H1 (cell line): Measurements from ENCODE around the gene MRPL17. TPM values are rescaled to one million over a fixed set of nuclear protein-coding genes. Genes with fewer than 3 reads are reported as not detected.

Source experiments
- CTCF ChIA-PET: fragments of 300-600 bp; sonication (Branson Sonifier 250); formaldehyde crosslinking; loops from one replicate; lab custom pipeline; 2021; ENCODE audit not compliant: partially characterized antibody; lab: Charles Lee
- POLR2A ChIA-PET: fragments of 300-600 bp; sonication (Branson Sonifier 250); formaldehyde crosslinking; loops from one replicate; lab custom pipeline; 2021; ENCODE audit warnings: inconsistent platforms; ENCODE audit not compliant: partially characterized antibody; lab: Charles Lee
- DNase-seq, 2 experiments: peaks; one replicate each; pipeline versions ENCODE4 v3.0.0 to v3.0.0-alpha.2; 2010 to 2022; ENCODE audit warnings: low spot score in 2 of 2, low read depth in 1 of 2, mixed read lengths in 1 of 2
- FAIRE-seq: peaks from 2 replicates; lab custom pipeline; 2011; peaks lifted over from hg19 to GRCh38; lab: Jason Lieb, UNC
- H2AFZ ChIP-seq: 2 replicates; pipeline ENCODE4 v1.8.1; 2012; ENCODE audit warnings: low read length, inconsistent platforms
- H2AK5ac ChIP-seq: 2 replicates; pipeline ENCODE4 v1.6.1; 2013; ENCODE audit warnings: low read depth, low read length
- H2BK120ac ChIP-seq: replicated peaks from 2 replicates; pipeline ENCODE3; 2013; ENCODE audit warnings: low read depth, low read length, inconsistent platforms
- H2BK12ac ChIP-seq: 2 replicates; pipeline ENCODE4 v1.6.1; 2013; ENCODE audit warnings: low read depth, low read length
- H2BK15ac ChIP-seq: 2 replicates; pipeline ENCODE4 v1.6.1; 2013; ENCODE audit warnings: low read length
- H2BK20ac ChIP-seq: 2 replicates; pipeline ENCODE4 v1.6.1; 2013; ENCODE audit warnings: low read length
- H2BK5ac ChIP-seq: 2 replicates; pipeline ENCODE4 v1.6.1; 2013; ENCODE audit warnings: low read depth, low read length
- H3K14ac ChIP-seq: 2 replicates; pipeline ENCODE4 v1.6.1; 2013; ENCODE audit warnings: inconsistent platforms; ENCODE audit not compliant: insufficient read length
- H3K18ac ChIP-seq: 2 replicates; pipeline ENCODE4 v1.6.1; 2013; ENCODE audit warnings: low read length; ENCODE audit errors: extremely low read depth
- H3K23ac ChIP-seq: 2 replicates; pipeline ENCODE4 v1.6.1; 2013; ENCODE audit warnings: inconsistent platforms; ENCODE audit not compliant: insufficient read length
- H3K23me2 ChIP-seq: 2 replicates; pipeline ENCODE4 v1.6.1; 2013; ENCODE audit warnings: low read depth, low read length
- H3K27ac ChIP-seq: 2 replicates; pipeline ENCODE4 v1.6.1; 2011; ENCODE audit warnings: low read depth, low read length, inconsistent platforms
- H3K27me3 ChIP-seq, 4 experiments: replicated peaks in 1 of 4; 1 replicate in 1 of 4; 2 replicates in 3 of 4; pipeline versions ENCODE4 v1.6.1 to v1.8.1; 2011 to 2013; ENCODE audit warnings: low read length in 3 of 4, mild to moderate bottlenecking in 3 of 4, inconsistent platforms in 2 of 4, mixed read lengths in 2 of 4, moderate library complexity in 1 of 4; ENCODE audit not compliant: control insufficient read depth in 3 of 4, insufficient read depth in 3 of 4; ENCODE audit errors: extremely low read depth in 1 of 4
- H3K36me3 ChIP-seq, 4 experiments: 2 replicates each; pipeline versions ENCODE4 v1.6.1 to v1.8.1; 2011 to 2013; ENCODE audit warnings: mild to moderate bottlenecking in 4 of 4, low read length in 3 of 4, moderate library complexity in 2 of 4, control low read depth in 1 of 4, inconsistent platforms in 1 of 4; ENCODE audit not compliant: insufficient read depth in 4 of 4, control insufficient read depth in 2 of 4
- H3K4ac ChIP-seq: replicated peaks from 2 replicates; pipeline ENCODE3; 2013; ENCODE audit warnings: low read length, low read depth, mixed read lengths, inconsistent platforms; ENCODE audit not compliant: insufficient read length
- H3K4me1 ChIP-seq, 4 experiments: replicated peaks in 1 of 4; 1 replicate in 1 of 4; 2 replicates in 3 of 4; pipeline versions ENCODE4 v1.6.1 to v1.8.1; 2011 to 2013; ENCODE audit warnings: low read length in 3 of 4, inconsistent platforms in 2 of 4, mixed read lengths in 1 of 4; ENCODE audit not compliant: insufficient read depth in 4 of 4, control insufficient read depth in 3 of 4
- H3K4me2 ChIP-seq, 2 experiments: 2 replicates each; pipeline versions ENCODE4 v1.6.1 to v1.8.1; 2011 to 2013; ENCODE audit warnings: low read depth in 2 of 2, low read length in 2 of 2, control low read depth in 1 of 2, inconsistent platforms in 1 of 2, mild to moderate bottlenecking in 1 of 2; ENCODE audit not compliant: insufficient read depth in 1 of 2
- H3K4me3 ChIP-seq, 4 experiments: fragments of 200-600, 300-600 bp in 1 of 4; sonication (generic), shearing (Covaris generic), sonication (Bioruptor Twin) in 1 of 4; 2 replicates each; pipeline versions ENCODE4 v1.5.1 to v1.8.1; 2011 to 2016; ENCODE audit warnings: low read length in 4 of 4, low read depth in 3 of 4, control low read depth in 2 of 4, inconsistent platforms in 2 of 4, mild to moderate bottlenecking in 2 of 4, mixed read lengths in 1 of 4, moderate library complexity in 1 of 4; ENCODE audit not compliant: insufficient read depth in 2 of 4; ENCODE audit errors: extremely low read depth in 1 of 4
- H3K56ac ChIP-seq: replicated peaks from 2 replicates; pipeline ENCODE3; 2013; ENCODE audit warnings: low read depth, mild to moderate bottlenecking, mixed read lengths, low read length, inconsistent platforms; ENCODE audit not compliant: insufficient read length
- H3K79me1 ChIP-seq: 2 replicates; pipeline ENCODE4 v1.6.1; 2013; ENCODE audit warnings: low read depth, low read length, control low read depth
- H3K79me2 ChIP-seq, 2 experiments: 2 replicates each; pipeline versions ENCODE4 v1.6.1 to v1.8.1; 2012 to 2013; ENCODE audit warnings: low read length in 2 of 2, mild to moderate bottlenecking in 2 of 2, inconsistent platforms in 1 of 2; ENCODE audit not compliant: insufficient read depth in 2 of 2, control insufficient read depth in 1 of 2
- H3K9ac ChIP-seq, 4 experiments: replicated peaks in 1 of 4; 1 replicate in 1 of 4; 2 replicates in 3 of 4; pipeline versions ENCODE4 v1.6.1 to v1.8.1; 2011 to 2013; ENCODE audit warnings: low read depth in 3 of 4, low read length in 3 of 4, control low read depth in 2 of 4, mild to moderate bottlenecking in 2 of 4, moderate library complexity in 2 of 4, inconsistent platforms in 1 of 4; ENCODE audit errors: extremely low read depth in 1 of 4
- H3K9me3 ChIP-seq, 2 experiments: 2 replicates each; pipeline versions ENCODE4 v1.6.1 to v1.8.1; 2012 to 2013; ENCODE audit warnings: mild to moderate bottlenecking in 2 of 2, moderate library complexity in 2 of 2, control low read depth in 1 of 2, inconsistent platforms in 1 of 2, low read depth in 1 of 2, low read length in 1 of 2, mixed read lengths in 1 of 2; ENCODE audit not compliant: insufficient read depth in 2 of 2
- H4K20me1 ChIP-seq, 2 experiments: replicated peaks in 1 of 2; 2 replicates each; pipeline versions ENCODE3 to v1.8.1; 2011 to 2013; ENCODE audit warnings: inconsistent platforms in 2 of 2, low read length in 2 of 2, mild to moderate bottlenecking in 1 of 2; ENCODE audit not compliant: insufficient read depth in 2 of 2, control insufficient read depth in 1 of 2
- H4K5ac ChIP-seq: 2 replicates; pipeline ENCODE4 v1.6.1; 2013; ENCODE audit warnings: low read length, low read depth, mixed read lengths, inconsistent platforms; ENCODE audit not compliant: insufficient read length
- H4K8ac ChIP-seq: 2 replicates; pipeline ENCODE4 v1.8.0; 2013; ENCODE audit warnings: mild to moderate bottlenecking, moderate library complexity, low read length, inconsistent platforms; ENCODE audit not compliant: insufficient read depth; ENCODE audit errors: extremely low read depth
- H4K91ac ChIP-seq: replicated peaks from 2 replicates; pipeline ENCODE3; 2013; ENCODE audit warnings: low read length, mixed read lengths, inconsistent platforms; ENCODE audit not compliant: insufficient read length
- CBX5 ChIP-seq: fragments of 300-800, 300-1000 bp; sonication (generic); IDR thresholded peaks from 2 replicates; pipeline ENCODE4 v1.7.1; 2016; ENCODE audit warnings: antibody characterized with exemption, low read length, low read depth
- CTCF ChIP-seq, 3 experiments: IDR thresholded peaks; 1 replicate in 2 of 3; 2 replicates in 1 of 3; pipeline versions ENCODE4 v1.5.1 to v1.6.1; 2011; ENCODE audit warnings: low read length in 3 of 3, mild to moderate bottlenecking in 3 of 3, inconsistent platforms in 2 of 3, low read depth in 1 of 3, moderate library complexity in 1 of 3; ENCODE audit not compliant: insufficient read depth in 1 of 3; ENCODE audit errors: control extremely low read depth in 1 of 3
- E2F6 ChIP-seq: IDR thresholded peaks from 2 replicates; pipeline ENCODE4 v1.6.1; 2012; ENCODE audit warnings: inconsistent platforms
- EZH2 ChIP-seq: fragments of 200-600 bp; sonication (generic); IDR thresholded peaks from 2 replicates; pipeline ENCODE4 v1.7.1; 2012; ENCODE audit warnings: low read depth, mild to moderate bottlenecking, moderate library complexity, low read length, inconsistent platforms; ENCODE audit not compliant: severe bottlenecking
- GABPA ChIP-seq: IDR thresholded peaks from 2 replicates; pipeline ENCODE4 v1.6.1; 2011; ENCODE audit warnings: mild to moderate bottlenecking, low read length, moderate library complexity, borderline replicate concordance; ENCODE audit not compliant: insufficient read depth
- POLR2AphosphoS5 ChIP-seq: IDR thresholded peaks from 2 replicates; pipeline ENCODE4 v1.6.1; 2011; ENCODE audit warnings: low read depth, low read length
- RBBP5 ChIP-seq: IDR thresholded peaks from 2 replicates; pipeline ENCODE4 v1.7.1; 2012; ENCODE audit warnings: low read depth, mild to moderate bottlenecking, inconsistent platforms, low read length, moderate library complexity, borderline replicate concordance
- ZNF274 ChIP-seq: IDR thresholded peaks from 2 replicates; pipeline ENCODE4 v1.7.0; 2012; ENCODE audit warnings: low read length, borderline replicate concordance; ENCODE audit errors: extremely low read depth
- WGBS, 2 experiments: shearing (Covaris generic) in 1 of 2; methylation state at CpG; one replicate each; pipeline versions ENCODE4 v1.1.6 to v1.1.7; 2013 to 2015; ENCODE audit warnings: low lambda C conversion rate in 2 of 2, mixed read lengths in 2 of 2, inconsistent platforms in 1 of 2, low coverage in 1 of 2, missing lambda C conversion rate in 1 of 2; ENCODE audit not compliant: insufficient replicate concordance in 2 of 2, insufficient coverage in 1 of 2, insufficient read length in 1 of 2; ENCODE audit errors: extremely low coverage in 1 of 2, missing lambda C conversion rate in 1 of 2; 5-methylcytosine and 5-hydroxymethylcytosine counted together
- polyA plus RNA-seq, 7 experiments: library from polyadenylated mRNA; depleted of rRNA in 3 of 7; stranded (reverse) in 5 of 7; unstranded in 2 of 7; fragments of >200 nt in 5 of 7; fragments of 200-250 nt in 2 of 7; gene quantifications; 1 replicate in 5 of 7; 2 replicates in 1 of 7; 4 replicates in 1 of 7; pipeline versions ENCODE4 v1.2.1 to v1.2.3, GENCODE V29; 2011 to 2013; ENCODE audit warnings: missing spikeins in 2 of 7, mixed read lengths in 2 of 7
- total RNA-seq: library from RNA; stranded (reverse); fragmentation: NEBNext Ultra II Directional; extraction: Animal tissue kit (Norgen Biotek cat#: 25700); gene quantifications from 2 replicates; pipeline ENCODE4 v1.2.1, GENCODE V29; 2021

Gene MRPL17
- total and polyA plus RNA-seq, 2 of the 8 experiments (the other 6 are each of a cell fraction or from before 2014, with no cell fraction given): 55.7 to 70.5 TPM

- H4K91ac ChIP-seq: no peak overlapping the region
- H3K79me1 ChIP-seq: no peaks in the 10 kb centered on the region
- no peak overlapping the region for H3K4me3 ChIP-seq
- no peak overlapping the region for H2BK20ac ChIP-seq
- H3K23ac ChIP-seq: no peak overlapping the region
- no peaks in the 10 kb centered on the region for H3K79me2 ChIP-seq
- no peak overlapping the region for H3K18ac ChIP-seq
- H3K14ac ChIP-seq: no peak overlapping the region
- H4K20me1 ChIP-seq: peaks cover 1 to 7% of the 10 kb centered on the region in 2 experiments
- no peak overlapping the region for H2BK12ac ChIP-seq
- ChIA-PET CTCF (interaction anchor here (0.6 to 1.7 kb wide), 4 partner anchors 16 to 66 kb away, joined by 3 to 7 read pairs (median 5); partner anchors contain the start of gene TPP1), POLR2A (interaction anchor here (0.6 to 1.3 kb wide), 5 partner anchors 12 to 253 kb away, joined by 3 to 5 read pairs (median 3); partner anchors contain the start of genes MRPL17 and TAF10)
- peaks cover 5% of the 10 kb centered on the region for H3K23me2 ChIP-seq
- no peak overlapping the region for H3K9ac ChIP-seq
- no peak overlapping the region for H2AFZ ChIP-seq
- H2AK5ac ChIP-seq: no peak overlapping the region
- WGBS, 2 experiments: 84% methylated on average over 10 of the region's 10 CpGs; no CpG with 5 or more reads in 1 of the 2 experiments
- H2BK120ac ChIP-seq: no peak overlapping the region
- H4K8ac ChIP-seq: no peak overlapping the region
- H4K5ac ChIP-seq: no peak overlapping the region
- peaks cover 5 to 22% (median 17%) of the 10 kb centered on the region in 4 experiments for H3K27me3 ChIP-seq
- no peak overlapping the region for H3K56ac ChIP-seq
- no peak overlapping the region for H2BK5ac ChIP-seq
- H3K36me3 ChIP-seq: no peaks in the 10 kb centered on the region; a peak in 1 of 8 replicates
- no peak overlapping the region for H3K4me2 ChIP-seq
- no peak overlapping the region for H3K27ac ChIP-seq
- FAIRE-seq: no peak
- H2BK15ac ChIP-seq: no peak overlapping the region
- H3K9me3 ChIP-seq: no peaks in the 10 kb centered on the region
- no peak overlapping the region for H3K4ac ChIP-seq
- H3K4me1 ChIP-seq: peaks cover 0 to 3% (median 0%) of the 10 kb centered on the region in 4 experiments; a peak in 2 of 7 replicates
- DNase-seq: no peak
- TF ChIP-seq ZNF274 (no peak), CBX5 (no peak), POLR2AphosphoS5 (no peak), CTCF (IDR thresholded peaks at IDR 0.05; ENCODE audit: control extremely low read depth in 1 of 3, insufficient read depth in 1 of 3, low read depth in 1 of 3, low read length in 3 of 3) (no peak), GABPA (no peak), EZH2 (no peak), E2F6 (no peak), RBBP5 (no peak)
These were observed 47.8 kb downstream of the MRPL17 start for GRCh38 chr11:6635082-6635932.
